Central memory CD8-positive, alpha-beta T cell (primary cell): ENCODE measurements around the gene PLCG1.

Experiments used
- ATAC-seq: fragments of 150-1000 bp; cut with Tn5 transposase; replicated peaks from 2 replicates; pipeline ENCODE4 v1.10.0; 2022; ENCODE audit warnings: mild to moderate bottlenecking, moderate FRiP score, moderate number of reproducible peaks; ENCODE audit not compliant: poor library complexity, severe bottlenecking; ENCODE audit errors: extremely low read depth
- DNase-seq, 2 donors: peaks; one replicate each; pipeline ENCODE4 v3.0.0; 2021; ENCODE audit warnings: low spot score in 2 of 2
- H3K27ac Mint-ChIP-seq: one replicate; pipeline ENCODE4 v1.8.0; 2022; ENCODE audit warnings: low read depth, mild to moderate bottlenecking, moderate library complexity, mixed read lengths
- H3K27me3 Mint-ChIP-seq: one replicate; pipeline ENCODE4 v1.8.0; 2022; ENCODE audit warnings: mixed read lengths
- H3K36me3 Mint-ChIP-seq: one replicate; pipeline ENCODE4 v1.8.0; 2022; ENCODE audit warnings: mild to moderate bottlenecking, moderate library complexity, mixed read lengths; ENCODE audit not compliant: insufficient read depth
- H3K4me1 Mint-ChIP-seq: one replicate; pipeline ENCODE4 v1.8.0; 2022; ENCODE audit warnings: mixed read lengths
- H3K4me3 Mint-ChIP-seq: one replicate; pipeline ENCODE4 v1.8.0; 2022; ENCODE audit warnings: mild to moderate bottlenecking, moderate library complexity, mixed read lengths
- H3K9me3 Mint-ChIP-seq: one replicate; pipeline ENCODE4 v1.8.0; 2022; ENCODE audit warnings: mixed read lengths

The PLCG1 gene

GRCh38 chr20:41136680-41137613, at the start of gene PLCG1:
Gene PLCG1, plus strand, starts transcription at chr20:41137543. Its CDS starts 99 bp downstream, at chr20:41137642.
- H3K27me3 Mint-ChIP-seq, result no peaks in the 10 kb centered on the region

GRCh38 chr20:41087777-41088176, 49.6 kb upstream of the PLCG1 start:
- Mint-ChIP-seq H3K4me1 (no peaks in the 10 kb centered on the region), H3K9me3 (no peaks in the 10 kb centered on the region), H3K4me3 (no peak overlapping the region), H3K36me3 (peaks cover 55% of the 10 kb centered on the region), H3K27ac (no peak overlapping the region), H3K27me3 (no peaks in the 10 kb centered on the region)
- ATAC-seq (no peak), DNase-seq (no peak)

More at GRCh38 chr20:41136680-41137613, at the start of gene PLCG1:
- no peaks in the 10 kb centered on the region for H3K9me3 Mint-ChIP-seq
- peak within 1 kb of the TSS; percentile 91 for H3K4me3 Mint-ChIP-seq
- H3K36me3 Mint-ChIP-seq, result peaks cover 12% of the 10 kb centered on the region
- DNase-seq (peak; percentile 64 to 66), ATAC-seq (peak; percentile 61)
- peak within 1 kb of the TSS; percentile 93 for H3K27ac Mint-ChIP-seq
- peaks cover 59% of the 10 kb centered on the region for H3K4me1 Mint-ChIP-seq

- Mint-ChIP-seq H3K4me3 (no peak overlapping the region), H3K36me3 (peaks cover 48% of the 10 kb centered on the region), H3K9me3 (no peaks in the 10 kb centered on the region), H3K4me1 (no peaks in the 10 kb centered on the region), H3K27ac (peak overlapping the region; percentile 29), H3K27me3 (no peaks in the 10 kb centered on the region)
- no peak for DNase-seq
- ATAC-seq, result no peak
Measured at GRCh38 chr20:41089555-41089954, 47.8 kb upstream of the PLCG1 start.

- Mint-ChIP-seq H3K27me3 (no peaks in the 10 kb centered on the region), H3K27ac (peak overlapping the region; percentile 44), H3K4me1 (no peaks in the 10 kb centered on the region), H3K4me3 (no peak overlapping the region), H3K36me3 (peaks cover 38% of the 10 kb centered on the region), H3K9me3 (no peaks in the 10 kb centered on the region)
- no peak for ATAC-seq
- DNase-seq, result no peak
Measured at GRCh38 chr20:41091927-41092326, 45.4 kb upstream of the PLCG1 start.

- no peak for ATAC-seq
- Mint-ChIP-seq H3K27me3 (no peaks in the 10 kb centered on the region), H3K4me3 (no peak overlapping the region), H3K9me3 (no peaks in the 10 kb centered on the region), H3K36me3 (peaks cover 49% of the 10 kb centered on the region), H3K27ac (no peak overlapping the region), H3K4me1 (no peaks in the 10 kb centered on the region)
- DNase-seq, result no peak
Measured at GRCh38 chr20:41094353-41095055, 42.8 kb upstream of the PLCG1 start.

GRCh38 chr20:41095110-41095969, 42.0 kb upstream of the PLCG1 start:
- Mint-ChIP-seq H3K27me3 (no peaks in the 10 kb centered on the region), H3K4me3 (no peak overlapping the region), H3K4me1 (no peaks in the 10 kb centered on the region), H3K36me3 (peaks cover 58% of the 10 kb centered on the region), H3K9me3 (no peaks in the 10 kb centered on the region), H3K27ac (peak overlapping the region; percentile 10)
- DNase-seq, result peak in 1 of 2 donors; percentile 29
- peak; percentile 77 for ATAC-seq

GRCh38 chr20:41098703-41099250, 38.6 kb upstream of the PLCG1 start:
- DNase-seq (no peak), ATAC-seq (no peak)
- Mint-ChIP-seq H3K36me3 (peaks cover 54% of the 10 kb centered on the region), H3K4me1 (no peaks in the 10 kb centered on the region), H3K9me3 (no peaks in the 10 kb centered on the region), H3K27me3 (no peaks in the 10 kb centered on the region), H3K4me3 (no peak overlapping the region), H3K27ac (peak overlapping the region; percentile 53)

GRCh38 chr20:41100001-41100480, 37.3 kb upstream of the PLCG1 start:
- H3K9me3 Mint-ChIP-seq, result no peaks in the 10 kb centered on the region
- ATAC-seq, result no peak
- no peaks in the 10 kb centered on the region for H3K4me1 Mint-ChIP-seq
- no peak overlapping the region for H3K27ac Mint-ChIP-seq
- H3K27me3 Mint-ChIP-seq, result no peaks in the 10 kb centered on the region
- DNase-seq, result no peak
- no peak overlapping the region for H3K4me3 Mint-ChIP-seq
- H3K36me3 Mint-ChIP-seq, result peaks cover 61% of the 10 kb centered on the region

- H3K27me3 Mint-ChIP-seq, result no peaks in the 10 kb centered on the region
- no peaks in the 10 kb centered on the region for H3K9me3 Mint-ChIP-seq
- no peak for DNase-seq
- no peaks in the 10 kb centered on the region for H3K4me1 Mint-ChIP-seq
- no peak overlapping the region for H3K27ac Mint-ChIP-seq
- H3K4me3 Mint-ChIP-seq, result no peak overlapping the region
- no peak for ATAC-seq
- H3K36me3 Mint-ChIP-seq, result peaks cover 58% of the 10 kb centered on the region
Measured at GRCh38 chr20:41101660-41102059, 35.7 kb upstream of the PLCG1 start.

GRCh38 chr20:41108531-41108930, 28.8 kb upstream of the PLCG1 start:
- Mint-ChIP-seq H3K4me3 (no peak overlapping the region), H3K27me3 (no peaks in the 10 kb centered on the region), H3K4me1 (no peaks in the 10 kb centered on the region), H3K36me3 (peaks cover 37% of the 10 kb centered on the region), H3K27ac (no peak overlapping the region), H3K9me3 (no peaks in the 10 kb centered on the region)
- DNase-seq (no peak), ATAC-seq (no peak)

GRCh38 chr20:41110012-41110411, 27.3 kb upstream of the PLCG1 start:
- DNase-seq (no peak), ATAC-seq (no peak)
- H3K9me3 Mint-ChIP-seq, result no peaks in the 10 kb centered on the region
- H3K4me1 Mint-ChIP-seq, result no peaks in the 10 kb centered on the region
- H3K27ac Mint-ChIP-seq, result no peak overlapping the region
- H3K36me3 Mint-ChIP-seq, result peaks cover 40% of the 10 kb centered on the region
- H3K27me3 Mint-ChIP-seq, result no peaks in the 10 kb centered on the region
- no peak overlapping the region for H3K4me3 Mint-ChIP-seq
